Measurements from ENCODE around the gene TECPR2. TPM values are rescaled to one million over a fixed set of nuclear protein-coding genes. Genes with fewer than 3 reads are reported as not detected.

The TECPR2 gene
- total RNA-seq, 1 experiment from 2014 or later = 12.2 TPM

- intact Hi-C loops (cut with micrococcal nuclease) = no loop called here
- DNase-seq (ENCODE audit: low read depth, low spot score) = no peak
- Histone ChIP-seq H3K4me3 (replicated peaks in 1 of 2; ENCODE audit: low read depth in 1 of 2, low read length in 2 of 2) (no peak overlapping the region), H3K9ac (ENCODE audit: low read length) (no peak overlapping the region), H3K9me3 (ENCODE audit: control insufficient read depth in 1 of 2, insufficient read depth in 1 of 2, low read depth in 1 of 2, low read length in 2 of 2) (peaks cover 10 to 17% of the 10 kb centered on the region in 2 experiments; a peak in 3 of 4 replicates), H3K9me2 (ENCODE audit: insufficient read depth) (no peaks in the 10 kb centered on the region), H3K4me1 (ENCODE audit: control insufficient read depth in 1 of 2, insufficient read depth in 2 of 2, low read length in 2 of 2) (no peaks in the 10 kb centered on the region), H2AFZ (ENCODE audit: low read depth, low read length, poor library complexity, severe bottlenecking) (no peak overlapping the region), H3K4me2 (ENCODE audit: low read length) (no peak overlapping the region), H3K36me3 (ENCODE audit: control insufficient read depth in 1 of 2, insufficient read depth in 2 of 2, low read length in 2 of 2) (no peaks in the 10 kb centered on the region; a peak in 1 of 4 replicates), H3K27ac (ENCODE audit: low read depth, low read length) (no peak overlapping the region), H3K79me2 (ENCODE audit: insufficient read depth, low read length) (no peaks in the 10 kb centered on the region), H3K27me3 (ENCODE audit: insufficient read depth, low read length) (no peaks in the 10 kb centered on the region), H4K20me1 (ENCODE audit: insufficient read depth) (no peaks in the 10 kb centered on the region)
- no TSS peak for BruUV-seq (replicated peaks)
- ChIA-PET RAD21 (ENCODE audit: low non-redundant PET in 1 of 2, low total read pairs in 2 of 2, uncharacterized antibody in 2 of 2, unreplicated experiment in 2 of 2) (no interaction called here), POLR2A (no interaction called here), CTCF (no interaction called here)
- TF ChIP-seq ZFX (IDR thresholded peaks at IDR 0.05) (no peak), CEBPB (IDR thresholded peaks at IDR 0.05; ENCODE audit: low read depth) (no peak)
- ATAC-seq = no peak
Measured at GRCh38 chr14:102403028-102403427, 40.3 kb downstream of the TECPR2 start.

GRCh38 chr14:102407258-102407657 is 44.5 kb downstream of the TECPR2 start:
- CTCF ChIA-PET = no interaction called here
- POLR2A ChIA-PET = no interaction called here

More at GRCh38 chr14:102407258-102407657, 44.5 kb downstream of the TECPR2 start:
- peaks cover 5 to 7% of the 10 kb centered on the region in 2 experiments; a peak in 2 of 4 replicates for H3K9me3 ChIP-seq (ENCODE audit: control insufficient read depth in 1 of 2, insufficient read depth in 1 of 2, low read depth in 1 of 2, low read length in 2 of 2)
- H3K9me2 ChIP-seq (ENCODE audit: insufficient read depth) = no peaks in the 10 kb centered on the region
- H3K4me3 ChIP-seq (replicated peaks in 1 of 2; ENCODE audit: low read depth in 1 of 2, low read length in 2 of 2) = no peak overlapping the region
- no peaks in the 10 kb centered on the region for H3K79me2 ChIP-seq (ENCODE audit: insufficient read depth, low read length)
- intact Hi-C loops (cut with micrococcal nuclease) = no loop called here
- peaks cover 0 to 5% of the 10 kb centered on the region in 2 experiments; a peak in 1 of 4 replicates for H3K4me1 ChIP-seq (ENCODE audit: control insufficient read depth in 1 of 2, insufficient read depth in 2 of 2, low read length in 2 of 2)
- no peak overlapping the region for H3K27ac ChIP-seq (ENCODE audit: low read depth, low read length)
- ATAC-seq (no peak), DNase-seq (ENCODE audit: low read depth, low spot score) (no peak)
- no peaks in the 10 kb centered on the region for H3K27me3 ChIP-seq (ENCODE audit: insufficient read depth, low read length)
- H4K20me1 ChIP-seq (ENCODE audit: insufficient read depth) = no peaks in the 10 kb centered on the region
- no peak overlapping the region for H3K4me2 ChIP-seq (ENCODE audit: low read length)
- TF ChIP-seq EZH2phosphoT487 (IDR thresholded peaks at IDR 0.05; ENCODE audit: borderline replicate concordance) = no peak
- TF ChIP-seq ATF3 (IDR thresholded peaks at IDR 0.05) = no peak
- no peak for TF ChIP-seq FOSL1 (IDR thresholded peaks at IDR 0.05; ENCODE audit: low read depth)
- TF ChIP-seq, protein P1, sequence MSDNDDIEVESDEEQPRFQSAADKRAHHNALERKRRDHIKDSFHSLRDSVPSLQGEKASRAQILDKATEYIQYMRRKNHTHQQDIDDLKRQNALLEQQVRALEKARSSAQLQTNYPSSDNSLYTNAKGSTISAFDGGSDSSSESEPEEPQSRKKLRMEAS (IDR thresholded peaks at IDR 0.05) = no peak
- no TSS peak for BruUV-seq (replicated peaks)
- no peaks in the 10 kb centered on the region; a peak in 1 of 4 replicates for H3K36me3 ChIP-seq (ENCODE audit: control insufficient read depth in 1 of 2, insufficient read depth in 2 of 2, low read length in 2 of 2)
- H3K9ac ChIP-seq (ENCODE audit: low read length) = no peak overlapping the region
- RAD21 ChIA-PET (ENCODE audit: low non-redundant PET in 1 of 2, low total read pairs in 2 of 2, uncharacterized antibody in 2 of 2, unreplicated experiment in 2 of 2) = no interaction called here
- H2AFZ ChIP-seq (ENCODE audit: low read depth, low read length, poor library complexity, severe bottlenecking) = no peak overlapping the region
